Psoas muscle (tissue), 8 donors: ENCODE measurements around the gene TCAP. TPM values are rescaled to one million over a fixed set of nuclear protein-coding genes. Genes with fewer than 3 reads are reported as not detected.
A peak's percentile ranks its signal among the peaks of the same experiment; 100 is the strongest.

Source experiments
- ATAC-seq, 4 donors: fragments of 200-7000 bp; cut with Tn5 transposase; one replicate each; pipeline ENCODE4 v1.9.1; 2020; ENCODE audit warnings: moderate library complexity in 3 of 4, mild to moderate bottlenecking in 2 of 4
- DNase-seq, 2 donors: peaks; one replicate each; pipeline ENCODE4 v3.0.0-alpha.2; 2020
- H3K27ac ChIP-seq: fragments of 200-600 bp; one replicate; pipeline ENCODE4 v1.8.0; 2022
- H3K27me3 ChIP-seq, 3 donors: fragments of 200-600 bp in 1 of 3; one replicate each; pipeline versions ENCODE4 v1.6.1 to v1.8.0; 2013 to 2022; ENCODE audit warnings: low read length in 2 of 3, mild to moderate bottlenecking in 2 of 3, moderate library complexity in 1 of 3; ENCODE audit not compliant: insufficient read depth in 3 of 3
- H3K36me3 ChIP-seq, 2 donors: fragments of 200-600 bp in 1 of 2; one replicate each; pipeline versions ENCODE4 v1.6.1 to v1.8.0; 2013 to 2022; ENCODE audit warnings: low read depth in 1 of 2, mild to moderate bottlenecking in 1 of 2, moderate library complexity in 1 of 2; ENCODE audit not compliant: insufficient read depth in 1 of 2
- H3K4me1 ChIP-seq: fragments of 200-600 bp; one replicate; pipeline ENCODE4 v1.8.0; 2022
- H3K4me3 ChIP-seq: fragments of 200-600 bp; one replicate; pipeline ENCODE4 v1.8.0; 2022; ENCODE audit warnings: mild to moderate bottlenecking
- H3K9me3 ChIP-seq: fragments of 200-600 bp; one replicate; pipeline ENCODE4 v1.8.0; 2022
- WGBS, 3 donors: extraction: QIAGEN DNeasy Blood & Tissue Kit; methylation state at CpG; one replicate each; pipeline versions ENCODE4 v1.1.6 to v1.1.7; 2013; 5-methylcytosine and 5-hydroxymethylcytosine counted together
- intact Hi-C, 2 donors: fragments of 100-400 bp; cut with DNase I; formaldehyde crosslinking; loops; one replicate each; pipeline versions ENCODE4 v1.11.0 to v1.14.2; 2022
- polyA plus RNA-seq, 3 donors: library from polyadenylated mRNA; stranded (reverse); fragments of 200-250 nt; gene quantifications; one replicate each; pipeline ENCODE4 v1.2.3, GENCODE V29; 2013
- total RNA-seq, 4 donors: library from RNA; stranded (reverse); fragmentation: NEBNext Ultra II Directional in 2 of 4; extraction: Animal tissue kit (Norgen Biotek cat#: 25700) in 2 of 4; gene quantifications; one replicate each; pipeline versions ENCODE4 v1.2.1 to v1.2.4, GENCODE V29; 2021 to 2023
- TF ChIP-seq, protein P1 (sequence below): fragments of 200-600 bp; IDR thresholded peaks from one replicate; pipeline ENCODE4 v1.8.0; 2022; ENCODE audit warnings: antibody characterized with exemption
- donor health status: healthy with polysubstance abuse.
- donor health status: DM: no; HTN: no; CAD: no; lungs with moderate emphysema.
- donor health status: Bipolar disorder and iron deficiency.
- donor health status: healthy.
- donor health status: DM: yes; HTN: yes; CAD: no.
- donor health status: DM: no; HTN: no; CAD: no.
- donor health status: DM: no; HTN: no; CAD: no.
- donor health status: DM: yes; HTN: yes; CAD: no.

Gene TCAP
- total and polyA plus RNA-seq, 7 donors, result 2,116 to 7,047 (median 3,462) TPM

DNA sequence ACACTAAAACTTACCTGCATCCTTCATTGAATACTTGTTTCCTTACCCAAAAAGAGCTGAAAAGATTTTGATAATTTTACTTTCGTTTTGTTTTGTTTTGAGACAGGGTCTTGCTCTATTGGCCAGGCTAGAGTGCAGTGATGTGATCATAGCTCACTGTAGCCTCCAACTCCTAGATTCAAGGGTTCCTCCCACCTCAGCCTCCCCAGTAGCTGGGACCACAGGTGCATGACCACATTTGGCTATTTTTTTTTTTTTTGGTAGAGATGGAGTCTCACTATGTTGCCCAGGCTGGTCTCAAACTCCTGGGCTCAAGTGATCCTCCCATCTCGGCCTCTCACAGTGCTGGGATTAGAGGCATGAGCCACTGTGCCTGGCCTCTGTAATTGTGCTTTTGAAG lies 10.0 kb upstream of the TCAP start:
- DNase-seq, result no peak
- H3K36me3 ChIP-seq, result peaks cover 0 to 8% of the 10 kb centered on the region in 2 donors
- TF ChIP-seq, protein P1, sequence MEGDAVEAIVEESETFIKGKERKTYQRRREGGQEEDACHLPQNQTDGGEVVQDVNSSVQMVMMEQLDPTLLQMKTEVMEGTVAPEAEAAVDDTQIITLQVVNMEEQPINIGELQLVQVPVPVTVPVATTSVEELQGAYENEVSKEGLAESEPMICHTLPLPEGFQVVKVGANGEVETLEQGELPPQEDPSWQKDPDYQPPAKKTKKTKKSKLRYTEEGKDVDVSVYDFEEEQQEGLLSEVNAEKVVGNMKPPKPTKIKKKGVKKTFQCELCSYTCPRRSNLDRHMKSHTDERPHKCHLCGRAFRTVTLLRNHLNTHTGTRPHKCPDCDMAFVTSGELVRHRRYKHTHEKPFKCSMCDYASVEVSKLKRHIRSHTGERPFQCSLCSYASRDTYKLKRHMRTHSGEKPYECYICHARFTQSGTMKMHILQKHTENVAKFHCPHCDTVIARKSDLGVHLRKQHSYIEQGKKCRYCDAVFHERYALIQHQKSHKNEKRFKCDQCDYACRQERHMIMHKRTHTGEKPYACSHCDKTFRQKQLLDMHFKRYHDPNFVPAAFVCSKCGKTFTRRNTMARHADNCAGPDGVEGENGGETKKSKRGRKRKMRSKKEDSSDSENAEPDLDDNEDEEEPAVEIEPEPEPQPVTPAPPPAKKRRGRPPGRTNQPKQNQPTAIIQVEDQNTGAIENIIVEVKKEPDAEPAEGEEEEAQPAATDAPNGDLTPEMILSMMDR, result no peak
- H3K9me3 ChIP-seq, result no peaks in the 10 kb centered on the region
- H3K27ac ChIP-seq, result no peak overlapping the region
- no peak overlapping the region for H3K4me3 ChIP-seq
- H3K27me3 ChIP-seq, result no peaks in the 10 kb centered on the region
- no peak for ATAC-seq
- 86 to 87% (median 86%) methylated on average over 2 of the region's 2 CpGs for WGBS, 3 donors
- intact Hi-C loops, result no loop called here
- peaks cover 13% of the 10 kb centered on the region for H3K4me1 ChIP-seq

GRCh38 chr17:39658346-39658745 lies 6.8 kb upstream of the TCAP start:
- Histone ChIP-seq H3K27ac (no peak overlapping the region), H3K4me1 (peaks cover 44% of the 10 kb centered on the region), H3K4me3 (no peak overlapping the region), H3K9me3 (no peaks in the 10 kb centered on the region), H3K27me3 (no peaks in the 10 kb centered on the region), H3K36me3 (peaks cover 0 to 8% of the 10 kb centered on the region in 2 donors)
- WGBS, 3 donors, result 81 to 90% (median 86%) methylated on average over 11 of the region's 11 CpGs
- no peak for ATAC-seq
- TF ChIP-seq, protein P1, result no peak
- no peak for DNase-seq
- intact Hi-C loops, result loop anchor here in 1 of 2 donors (2.0 kb wide), 1 partner anchor 20 kb away; no protein-coding TSS in a partner anchor

DNA sequence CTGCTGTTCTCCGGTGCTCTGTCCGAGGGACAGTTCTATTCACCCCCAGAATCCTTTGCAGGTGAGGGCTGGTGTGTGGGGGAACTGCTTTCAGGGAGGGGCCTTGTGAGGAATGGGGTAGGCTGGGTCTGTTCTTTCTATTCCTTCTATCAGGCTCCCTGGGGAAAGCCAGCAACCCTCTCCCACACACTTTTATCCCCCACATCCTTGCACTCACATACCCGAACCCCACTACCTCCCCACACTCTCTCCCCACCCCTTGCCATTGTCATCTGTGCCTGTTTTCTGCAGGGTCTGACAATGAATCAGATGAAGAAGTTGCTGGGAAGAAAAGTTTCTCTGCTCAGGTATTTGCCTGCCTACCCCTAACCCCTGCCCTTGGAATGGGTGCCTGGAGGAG lies 6.4 kb upstream of the TCAP start:
- Histone ChIP-seq H3K4me1 (peaks cover 46% of the 10 kb centered on the region), H3K27me3 (no peaks in the 10 kb centered on the region), H3K36me3 (peaks cover 0 to 8% of the 10 kb centered on the region in 2 donors), H3K9me3 (no peaks in the 10 kb centered on the region), H3K4me3 (no peak overlapping the region), H3K27ac (peak overlapping the region; percentile 96)
- DNase-seq (no peak), ATAC-seq (no peak)
- intact Hi-C loops, result loop anchor here in 1 of 2 donors (2.0 kb wide), 1 partner anchor 20 kb away; no protein-coding TSS in a partner anchor
- TF ChIP-seq, protein P1, result no peak
- 78 to 88% (median 79%) methylated on average over 3 of the region's 3 CpGs for WGBS, 3 donors

GRCh38 chr17:39659279-39660010 lies 5.7 kb upstream of the TCAP start:
- DNase-seq (no peak), ATAC-seq (no peak)
- TF ChIP-seq, protein P1, result no peak
- H3K27ac ChIP-seq, result peak overlapping the region; percentile 96
- intact Hi-C loops, result loop anchor here in 1 of 2 donors (2.0 kb wide), 1 partner anchor 21 kb away; no protein-coding TSS in a partner anchor
- no peaks in the 10 kb centered on the region for H3K9me3 ChIP-seq
- peaks cover 0 to 8% of the 10 kb centered on the region in 2 donors for H3K36me3 ChIP-seq
- H3K4me1 ChIP-seq, result peaks cover 49% of the 10 kb centered on the region
- no peaks in the 10 kb centered on the region for H3K27me3 ChIP-seq
- WGBS, 3 donors, result 27 to 53% (median 28%) methylated on average over 15 of the region's 15 CpGs
- H3K4me3 ChIP-seq, result peak overlapping the region; percentile 11
